Aorta (tissue), 5 donors: ENCODE results near the gene CBX2. TPM values are rescaled to one million over a fixed set of nuclear protein-coding genes. Genes with fewer than 3 reads are reported as not detected.

Experiments used
- ATAC-seq: fragments of 200-7000 bp; cut with Tn5 transposase; one replicate; pipeline ENCODE4 v1.9.1; 2022; ENCODE audit warnings: moderate library complexity; ENCODE audit not compliant: low FRiP score
- DNase-seq, 2 donors: peaks; one replicate each; pipeline ENCODE4 v3.0.0-alpha.2; 2020
- H3K27ac ChIP-seq, 2 donors: one replicate each; pipeline ENCODE4 v1.5.1; 2013; ENCODE audit warnings: low read length in 2 of 2, mild to moderate bottlenecking in 2 of 2, moderate library complexity in 2 of 2, control low read depth in 1 of 2, inconsistent platforms in 1 of 2, low read depth in 1 of 2
- H3K27me3 ChIP-seq, 2 donors: one replicate each; pipeline ENCODE4 v1.6.1; 2013; ENCODE audit warnings: control low read depth in 1 of 2, low read length in 1 of 2, mild to moderate bottlenecking in 1 of 2, moderate library complexity in 1 of 2; ENCODE audit not compliant: insufficient read depth in 2 of 2, control insufficient read depth in 1 of 2
- H3K36me3 ChIP-seq, 2 donors: one replicate each; pipeline ENCODE4 v1.6.1; 2013; ENCODE audit warnings: control low read depth in 1 of 2, low read length in 1 of 2, mild to moderate bottlenecking in 1 of 2; ENCODE audit not compliant: insufficient read depth in 2 of 2, control insufficient read depth in 1 of 2
- H3K4me1 ChIP-seq, 2 donors: one replicate each; pipeline ENCODE4 v1.6.1; 2013; ENCODE audit warnings: low read length in 2 of 2, control low read depth in 1 of 2, mild to moderate bottlenecking in 1 of 2, moderate library complexity in 1 of 2; ENCODE audit not compliant: insufficient read depth in 2 of 2, control insufficient read depth in 1 of 2
- H3K4me3 ChIP-seq, 2 donors: one replicate each; pipeline ENCODE4 v1.5.1; 2013; ENCODE audit warnings: low read length in 2 of 2, control low read depth in 1 of 2, mild to moderate bottlenecking in 1 of 2
- H3K9me3 ChIP-seq: one replicate; pipeline ENCODE4 v1.6.1; 2013; ENCODE audit warnings: mild to moderate bottlenecking, low read length; ENCODE audit not compliant: control insufficient read depth
- WGBS, 2 donors: extraction: QIAGEN DNeasy Blood & Tissue Kit; methylation state at CpG; one replicate each; pipeline ENCODE4 v1.1.7; 2013; 5-methylcytosine and 5-hydroxymethylcytosine counted together
- intact Hi-C, 2 donors: fragments of 100-400 bp; cut with DNase I; formaldehyde crosslinking; loops; one replicate each; pipeline versions ENCODE4 v1.14.2 to v1.15.0; 2022
- polyA plus RNA-seq, 2 donors: library from polyadenylated mRNA; stranded (reverse); fragments of 200-250 nt; gene quantifications; one replicate each; pipeline ENCODE4 v1.2.3, GENCODE V29; 2013
- total RNA-seq, 2 donors: library from RNA; stranded (reverse); fragmentation: NEBNext Ultra II Directional; extraction: Animal tissue kit (Norgen Biotek cat#: 25700); gene quantifications; one replicate each; pipeline ENCODE4 v1.2.1, GENCODE V29; 2021
- donor health status: healthy with polysubstance abuse.
- donor health status: Bipolar disorder and iron deficiency.
- donor health status: DM: no; HTN: no; CAD: no.
- donor health status: DM: no; HTN: no; CAD: no.
- donor health status: DM: yes; HTN: yes; CAD: no.

The CBX2 gene
- total and polyA plus RNA-seq, 4 donors, result 1.2 to 4.5 TPM; not detected in 2

- Histone ChIP-seq H3K36me3 (peaks cover 0 to 2% of the 10 kb centered on the region in 2 donors), H3K4me3 (no peak overlapping the region), H3K4me1 (no peaks in the 10 kb centered on the region), H3K9me3 (no peaks in the 10 kb centered on the region), H3K27me3 (no peaks in the 10 kb centered on the region), H3K27ac (no peak overlapping the region)
- WGBS, 2 donors, result 29% methylated on average over 60 to 72 of the region's 72 CpGs
- intact Hi-C loops, result no loop called here
- peak in 1 of 2 donors; percentile 79 for DNase-seq
- ATAC-seq, result peak; percentile 2
These were observed 54.5 kb downstream of the CBX2 start for GRCh38 chr17:79832218-79833109.

- H3K36me3 ChIP-seq, result peaks cover 0 to 2% of the 10 kb centered on the region in 2 donors
- 90 to 91% methylated on average over 7 of the region's 7 CpGs for WGBS, 2 donors
- H3K4me3 ChIP-seq, result no peak overlapping the region
- ATAC-seq, result no peak
- intact Hi-C loops, result no loop called here
- no peaks in the 10 kb centered on the region for H3K27me3 ChIP-seq
- H3K4me1 ChIP-seq, result no peaks in the 10 kb centered on the region
- H3K27ac ChIP-seq, result no peak overlapping the region
- no peaks in the 10 kb centered on the region for H3K9me3 ChIP-seq
- DNase-seq, result no peak
These were observed 55.1 kb downstream of the CBX2 start for GRCh38 chr17:79833110-79833450.

GRCh38 chr17:79833744-79834564 lies 56.0 kb downstream of the CBX2 start:
- H3K4me1 ChIP-seq, result no peaks in the 10 kb centered on the region
- no peak overlapping the region for H3K27ac ChIP-seq
- no peaks in the 10 kb centered on the region for H3K27me3 ChIP-seq
- peaks cover 0 to 2% of the 10 kb centered on the region in 2 donors for H3K36me3 ChIP-seq
- no peak for DNase-seq
- ATAC-seq, result no peak
- no peaks in the 10 kb centered on the region for H3K9me3 ChIP-seq
- intact Hi-C loops, result no loop called here
- no peak overlapping the region for H3K4me3 ChIP-seq
- WGBS, 2 donors, result 88 to 89% methylated on average over 77 to 83 of the region's 83 CpGs

- ATAC-seq, result no peak
- H3K36me3 ChIP-seq, result peaks cover 0 to 2% of the 10 kb centered on the region in 2 donors
- 90 to 91% methylated on average over 61 of the region's 61 CpGs for WGBS, 2 donors
- H3K27ac ChIP-seq, result no peak overlapping the region
- DNase-seq, result no peak
- no peak overlapping the region for H3K4me3 ChIP-seq
- H3K9me3 ChIP-seq, result no peaks in the 10 kb centered on the region
- intact Hi-C loops, result loop anchor here (5.0 kb wide), 2 partner anchors 38 to 82 kb away; partner anchors contain the start of gene CBX8 (in 1 of the 2)
- no peaks in the 10 kb centered on the region for H3K4me1 ChIP-seq
- H3K27me3 ChIP-seq, result no peaks in the 10 kb centered on the region
These were observed 56.9 kb downstream of the CBX2 start for GRCh38 chr17:79834565-79835469.

- H3K9me3 ChIP-seq, result no peaks in the 10 kb centered on the region
- 84 to 88% methylated on average over 13 of the region's 13 CpGs for WGBS, 2 donors
- no peak for DNase-seq
- no peak for ATAC-seq
- H3K27me3 ChIP-seq, result no peaks in the 10 kb centered on the region
- intact Hi-C loops, result loop anchor here (5.0 kb wide), 2 partner anchors 38 to 82 kb away; partner anchors contain the start of gene CBX8 (in 1 of the 2)
- H3K4me3 ChIP-seq, result no peak overlapping the region
- H3K4me1 ChIP-seq, result no peaks in the 10 kb centered on the region
- H3K27ac ChIP-seq, result no peak overlapping the region
- H3K36me3 ChIP-seq, result peaks cover 0 to 2% of the 10 kb centered on the region in 2 donors
These were observed 57.5 kb downstream of the CBX2 start for GRCh38 chr17:79835470-79835899.

- Histone ChIP-seq H3K27ac (no peak overlapping the region), H3K4me3 (no peak overlapping the region), H3K4me1 (no peaks in the 10 kb centered on the region), H3K36me3 (peaks cover 0 to 2% of the 10 kb centered on the region in 2 donors), H3K9me3 (no peaks in the 10 kb centered on the region), H3K27me3 (no peaks in the 10 kb centered on the region)
- intact Hi-C loops, result loop anchor here (5.0 kb wide), 2 partner anchors 39 to 81 kb away; partner anchors contain the start of gene CBX8 (in 1 of the 2)
- ATAC-seq (no peak), DNase-seq (no peak)
- 89 to 90% methylated on average over 24 of the region's 24 CpGs for WGBS, 2 donors
These were observed 58.1 kb downstream of the CBX2 start for GRCh38 chr17:79835953-79836509.

- Histone ChIP-seq H3K27me3 (no peaks in the 10 kb centered on the region), H3K4me3 (no peak overlapping the region), H3K9me3 (no peaks in the 10 kb centered on the region), H3K4me1 (no peaks in the 10 kb centered on the region), H3K36me3 (peaks cover 0 to 2% of the 10 kb centered on the region in 2 donors), H3K27ac (no peak overlapping the region)
- DNase-seq (no peak), ATAC-seq (no peak)
- intact Hi-C loops, result loop anchor here (5.0 kb wide), 2 partner anchors 39 to 81 kb away; partner anchors contain the start of gene CBX8 (in 1 of the 2)
- WGBS, 2 donors, result 68% methylated on average over 18 of the region's 18 CpGs
These were observed 58.6 kb downstream of the CBX2 start for GRCh38 chr17:79836510-79836971.
